ENCODE data around the gene LRPAP1.

Gene LRPAP1

GRCh38 chr4:3484057-3484973 lies 47.9 kb downstream of the LRPAP1 start:
- no peak for DNase-seq (ENCODE audit: low spot score)

GRCh38 chr4:3483471-3483921 lies 48.7 kb downstream of the LRPAP1 start:
- DNase-seq (ENCODE audit: low spot score), result no peak

GRCh38 chr4:3482707-3483106 lies 49.5 kb downstream of the LRPAP1 start:
- no peak for DNase-seq (ENCODE audit: low spot score)

DNA sequence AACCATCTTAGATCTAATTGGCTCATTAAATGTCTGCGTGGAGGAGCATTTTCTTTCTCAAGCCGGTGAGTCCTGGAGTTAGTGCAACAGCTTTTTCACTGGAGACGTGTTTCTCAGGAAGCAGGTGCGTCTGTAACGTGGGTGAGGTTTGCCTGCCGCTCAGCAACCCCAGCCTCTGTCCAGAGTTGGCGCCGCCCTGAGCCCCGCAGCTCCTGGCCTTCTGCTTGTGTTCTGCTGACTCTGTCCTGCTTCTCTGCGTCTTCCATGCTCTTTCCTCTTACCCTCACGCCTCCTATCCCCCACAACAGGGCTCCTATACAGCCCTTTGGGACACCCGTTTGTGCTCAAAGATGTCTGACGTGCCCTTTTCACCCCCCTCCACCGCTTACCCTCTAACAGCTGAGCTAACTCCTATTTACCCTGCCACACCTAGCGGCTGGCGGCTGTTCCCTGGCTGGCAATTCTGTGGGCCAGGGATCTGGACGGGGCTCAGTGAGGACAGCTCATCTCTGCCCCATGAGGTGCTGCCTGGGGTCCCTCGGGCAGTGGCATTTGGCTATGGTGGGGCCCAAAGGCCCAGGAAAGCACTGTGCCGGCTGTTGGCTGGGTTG lies 50.3 kb downstream of the LRPAP1 start:
- no peak for DNase-seq (ENCODE audit: low spot score)

DNA sequence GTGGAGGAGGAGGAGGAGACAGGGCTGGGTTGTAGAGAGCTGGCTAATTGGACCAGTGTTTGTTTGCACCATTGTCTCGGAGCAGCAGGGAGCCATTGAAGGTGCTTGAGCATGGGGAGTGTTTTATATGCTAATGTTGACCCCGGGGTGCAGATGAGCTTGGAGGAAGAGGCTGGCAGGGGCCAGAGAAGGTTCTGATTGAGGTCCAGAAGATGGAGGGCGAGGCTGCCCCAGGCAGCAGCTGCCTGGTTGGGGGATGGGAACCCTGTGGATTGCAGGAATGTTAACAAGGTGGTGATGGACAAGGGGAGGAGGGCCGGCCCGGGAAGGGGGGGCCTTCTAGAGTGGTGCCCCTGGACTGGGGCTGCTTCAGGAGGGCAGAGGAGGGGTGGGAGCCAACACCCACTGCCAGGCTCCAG lies 51.1 kb downstream of the LRPAP1 start:
- DNase-seq (ENCODE audit: low spot score), result no peak

- DNase-seq (ENCODE audit: low spot score), result peak; percentile 64
Measured at GRCh38 chr4:3480528-3481112, 51.6 kb downstream of the LRPAP1 start.

DNA sequence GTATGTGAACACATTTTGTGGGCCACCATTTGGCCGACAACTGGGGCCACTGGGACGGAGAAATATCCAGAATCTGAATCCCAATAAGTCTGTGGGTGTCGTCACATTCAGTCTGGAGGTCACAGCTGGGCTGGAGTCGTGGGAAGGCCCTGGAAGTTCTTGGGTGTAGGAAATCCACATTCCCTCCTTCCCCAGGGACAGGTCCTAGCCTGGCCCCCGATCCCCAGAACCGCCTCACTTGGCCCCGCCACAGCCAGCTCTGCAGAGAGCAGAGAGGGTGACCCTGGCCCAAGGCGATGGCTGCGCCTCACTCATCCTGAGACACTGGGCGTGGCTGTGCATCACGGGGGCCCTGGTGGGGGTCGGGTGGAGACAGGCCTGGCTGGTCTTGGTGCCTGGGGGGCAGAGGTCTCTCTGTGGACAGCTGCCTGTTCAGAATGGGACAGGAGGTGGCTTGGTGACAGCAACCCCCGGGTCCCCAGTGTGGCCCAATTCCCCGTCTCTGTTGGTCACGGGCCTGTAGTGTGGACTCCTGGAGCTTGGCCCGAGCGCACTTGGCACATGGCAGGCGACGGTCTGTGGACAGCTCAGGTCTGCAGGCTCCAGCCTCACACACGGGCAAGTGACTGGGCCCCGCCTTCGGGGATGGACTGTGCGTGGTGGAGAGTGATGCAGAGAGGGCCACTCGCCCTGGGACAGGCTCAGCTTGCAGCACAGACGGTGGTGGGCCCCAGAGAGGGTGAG lies 52.7 kb downstream of the LRPAP1 start:
- DNase-seq (ENCODE audit: low spot score), result no peak

GRCh38 chr4:3478446-3479357 lies 53.5 kb downstream of the LRPAP1 start:
- DNase-seq (ENCODE audit: low spot score), result no peak

GRCh38 chr4:3477750-3478430 lies 54.3 kb downstream of the LRPAP1 start:
- DNase-seq (ENCODE audit: low spot score), result no peak

- DNase-seq (ENCODE audit: low spot score), result no peak
Measured at GRCh38 chr4:3476936-3477749, 55.1 kb downstream of the LRPAP1 start.

- DNase-seq (ENCODE audit: low spot score), result no peak
Measured at GRCh38 chr4:3476341-3476747, 55.9 kb downstream of the LRPAP1 start.

DNA sequence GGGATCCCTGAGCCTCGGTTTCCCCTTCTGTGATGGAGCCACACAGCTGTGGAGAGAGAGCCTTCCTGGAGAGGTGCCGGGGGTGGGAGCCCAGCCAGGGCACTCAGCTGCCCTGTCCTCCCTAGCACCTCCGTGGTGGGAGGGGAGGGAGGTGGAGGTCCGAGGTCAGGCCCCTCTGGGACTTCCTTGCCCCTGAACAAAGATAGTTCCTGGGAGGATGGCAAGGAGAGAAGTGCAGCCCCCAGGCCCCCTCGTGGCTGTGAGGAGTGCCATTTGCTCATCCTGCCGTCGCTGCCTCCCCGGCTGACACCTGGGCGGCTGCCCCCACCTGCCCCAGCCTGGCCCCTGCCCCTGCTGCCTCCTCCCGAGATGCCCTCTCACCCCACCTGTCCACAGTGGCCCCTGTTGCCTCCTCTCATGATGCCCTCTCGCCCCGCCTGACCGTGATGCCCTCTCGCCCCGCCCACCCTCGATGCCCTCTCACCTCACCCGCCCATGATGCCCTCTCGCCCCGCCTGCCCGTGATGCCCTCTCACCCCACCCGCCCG lies 56.4 kb downstream of the LRPAP1 start:
- DNase-seq (ENCODE audit: low spot score), result no peak

DNA sequence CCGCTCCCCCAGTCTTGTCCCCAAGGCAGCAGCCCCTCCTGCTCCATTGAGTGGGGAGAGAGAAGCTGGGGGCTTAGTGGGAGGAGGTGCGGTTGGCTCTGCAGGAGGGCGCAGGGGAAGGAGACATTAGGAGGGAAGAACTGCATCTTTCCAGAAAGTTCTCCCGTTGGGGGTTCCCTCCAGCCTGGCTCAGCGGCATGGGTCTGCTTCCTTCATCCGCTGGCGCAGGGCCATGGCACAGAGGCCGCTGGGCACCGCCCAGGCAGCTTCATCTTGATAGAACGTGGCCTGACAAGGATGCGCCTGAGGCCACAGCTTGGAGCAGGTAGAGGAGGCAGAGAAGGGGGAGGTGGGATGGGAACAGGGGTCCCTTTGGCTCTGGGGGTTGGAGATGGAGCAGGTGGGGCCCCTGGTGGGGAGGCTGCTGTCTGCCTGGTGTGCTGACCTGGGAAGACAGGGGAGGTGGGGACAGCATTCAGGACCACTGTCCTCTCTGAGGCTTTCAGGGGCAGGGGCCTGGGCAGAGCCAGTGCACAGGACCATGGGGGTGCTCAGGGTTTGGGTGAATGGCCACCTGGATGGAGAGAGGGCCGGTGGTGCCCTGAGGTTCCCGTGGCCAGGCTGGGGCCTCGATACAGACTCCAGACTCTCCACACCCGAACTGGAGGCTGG lies 57.0 kb downstream of the LRPAP1 start:
- DNase-seq (ENCODE audit: low spot score), result no peak

DNA sequence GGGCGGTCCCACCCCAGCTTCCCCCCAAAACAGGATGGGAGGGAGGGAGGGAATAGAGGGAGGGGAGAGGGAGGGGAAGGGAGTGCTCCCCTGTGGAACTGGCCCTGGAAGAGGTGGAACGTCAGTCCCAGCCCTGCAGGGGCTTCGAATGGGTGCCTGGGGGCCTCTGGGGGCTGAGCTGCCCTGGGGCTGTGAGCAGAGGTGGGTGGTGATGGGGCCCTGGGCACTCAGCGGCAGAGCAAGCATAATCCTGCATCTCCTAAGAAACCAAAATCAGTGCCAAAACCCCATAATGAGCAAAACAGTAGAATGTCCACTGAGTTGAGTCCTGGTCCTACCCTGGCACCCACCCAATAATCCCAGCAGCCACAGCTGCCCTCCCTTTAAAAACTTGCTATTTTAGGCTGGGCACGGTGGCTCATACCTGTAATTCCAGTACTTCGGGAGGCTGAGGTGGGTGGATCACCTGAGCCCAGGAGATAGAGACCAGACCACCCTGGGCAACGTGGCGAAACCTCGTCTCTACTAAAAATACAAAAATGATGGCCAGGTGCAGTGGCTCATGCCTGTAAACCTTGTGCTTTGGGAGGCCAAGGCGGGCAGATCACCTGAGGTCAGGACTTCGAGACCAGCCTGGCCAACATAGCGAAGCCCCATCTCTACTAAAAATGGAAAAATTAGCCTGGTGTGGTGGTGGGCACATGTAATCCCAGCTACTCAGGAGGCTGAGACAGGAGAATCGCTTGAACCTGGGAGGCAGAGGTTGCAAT lies 58.0 kb downstream of the LRPAP1 start:
- DNase-seq (ENCODE audit: low spot score), result no peak

GRCh38 chr4:3473181-3473950 lies 58.9 kb downstream of the LRPAP1 start:
- DNase-seq (ENCODE audit: low spot score), result no peak

DNA sequence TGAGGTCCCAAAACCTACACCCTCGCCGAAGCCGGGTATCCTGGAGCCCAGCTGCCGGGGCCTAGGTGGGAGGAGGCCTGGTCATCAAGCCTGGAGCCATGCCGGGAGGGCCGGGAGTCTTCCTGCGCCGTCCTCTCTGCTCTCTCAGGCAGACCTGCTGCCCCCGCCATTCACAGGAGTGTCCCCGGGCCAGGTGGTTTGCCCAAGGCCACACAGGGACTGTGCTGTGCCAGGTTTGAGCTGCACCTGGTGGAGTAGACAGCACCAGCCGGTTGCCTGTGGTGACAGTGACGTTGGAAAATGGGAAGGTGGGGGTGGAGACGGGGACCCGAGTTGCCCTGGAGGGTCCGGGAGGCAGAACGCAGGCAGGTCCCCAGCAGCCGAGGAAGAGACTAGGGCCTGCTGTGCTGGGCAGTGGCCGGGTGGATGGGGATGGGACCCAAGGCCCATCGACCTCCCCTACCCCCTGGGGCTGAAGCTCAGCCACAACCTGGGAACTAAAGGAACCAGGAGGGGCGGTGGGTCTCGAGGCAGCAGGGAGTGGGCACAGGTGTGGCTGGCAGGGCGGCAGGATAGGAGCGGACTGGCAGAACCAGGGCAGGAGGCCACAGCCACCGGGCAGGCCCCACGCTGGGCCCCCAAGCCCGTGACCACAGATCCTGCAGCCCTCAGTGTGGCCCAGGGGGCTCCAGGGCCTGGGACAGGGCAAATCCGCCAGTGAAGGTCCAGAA lies 59.6 kb downstream of the LRPAP1 start:
- no peak for DNase-seq (ENCODE audit: low spot score)

DNA sequence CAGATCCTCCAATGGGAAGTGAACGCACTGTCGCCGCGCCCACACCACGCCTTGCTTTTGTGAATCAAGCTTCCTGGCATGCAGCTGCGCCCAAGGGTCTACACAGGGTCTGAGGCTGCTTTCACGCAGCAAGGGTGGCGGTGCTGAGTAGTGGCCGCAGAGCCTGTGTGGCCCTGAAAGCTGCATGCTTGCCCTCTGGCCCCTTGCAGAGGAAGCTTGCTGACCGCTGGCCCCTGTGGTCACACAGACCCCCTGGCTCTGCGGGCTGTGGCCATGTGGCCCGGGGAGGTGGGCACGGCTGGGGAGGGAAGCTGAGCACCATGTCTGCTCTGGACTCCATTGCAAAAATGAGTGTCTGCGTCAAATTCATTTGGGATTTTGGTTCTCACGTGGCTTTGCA lies 60.3 kb downstream of the LRPAP1 start:
- DNase-seq (ENCODE audit: low spot score), result no peak
